HEK293T (cell line): ENCODE results near the gene LGR6.

Experiments
- BHLHE40 ChIP-seq: fragments of 450-650 bp; IDR thresholded peaks from 2 replicates; pipeline ENCODE4 v1.6.1; 2016; ENCODE audit warnings: mild to moderate bottlenecking, moderate library complexity, borderline replicate concordance
- CTBP1 ChIP-seq: fragments of 450-650 bp; IDR thresholded peaks from 2 replicates; pipeline ENCODE4 v1.6.1; 2016; ENCODE audit warnings: borderline replicate concordance
- ELF4 ChIP-seq: fragments of 450-650 bp; IDR thresholded peaks from 2 replicates; pipeline ENCODE4 v1.6.1; 2017; ENCODE audit warnings: antibody characterized with exemption
- FOXA1 ChIP-seq: fragments of 450-650 bp; IDR thresholded peaks from 2 replicates; pipeline ENCODE4 v1.6.1; 2016; ENCODE audit warnings: mild to moderate bottlenecking
- FOXK2 ChIP-seq: fragments of 450-650 bp; IDR thresholded peaks from 2 replicates; pipeline ENCODE4 v1.6.1; 2016; ENCODE audit warnings: mild to moderate bottlenecking
- FOXM1 ChIP-seq: fragments of 450-650 bp; IDR thresholded peaks from 2 replicates; pipeline ENCODE4 v1.6.1; 2017; ENCODE audit warnings: mild to moderate bottlenecking, borderline replicate concordance
- HDGF ChIP-seq: fragments of 450-650 bp; IDR thresholded peaks from 2 replicates; pipeline ENCODE4 v1.6.1; 2017; ENCODE audit warnings: antibody characterized with exemption, borderline replicate concordance
- NFRKB ChIP-seq: fragments of 450-650 bp; IDR thresholded peaks from 2 replicates; pipeline ENCODE4 v1.6.1; 2016; ENCODE audit warnings: mild to moderate bottlenecking, moderate library complexity
- PKNOX1 ChIP-seq: fragments of 450-650 bp; IDR thresholded peaks from 2 replicates; pipeline ENCODE4 v1.6.1; 2016
- SP1 ChIP-seq: fragments of 450-650 bp; IDR thresholded peaks from 2 replicates; pipeline ENCODE4 v1.6.1; 2017
- SUZ12 ChIP-seq: fragments of 450-650 bp; IDR thresholded peaks from 2 replicates; pipeline ENCODE4 v1.6.1; 2016; ENCODE audit warnings: mild to moderate bottlenecking
- TARDBP ChIP-seq: fragments of 450-650 bp; IDR thresholded peaks from 2 replicates; pipeline ENCODE4 v1.6.1; 2016
- ZNF384 ChIP-seq: fragments of 450-650 bp; IDR thresholded peaks from 2 replicates; pipeline ENCODE4 v1.6.1; 2016

GRCh38 chr1:202293569-202293968 lies 100.0 kb downstream of the LGR6 start:
- TF ChIP-seq SUZ12 (no peak), FOXK2 (no peak), BHLHE40 (no peak), HDGF (no peak), ZNF384 (no peak), NFRKB (no peak), TARDBP (no peak), CTBP1 (no peak), FOXA1 (no peak), PKNOX1 (no peak), SP1 (no peak), ELF4 (no peak), FOXM1 (no peak)
